BJ (cell line): ENCODE data around the gene RNLS. TPM values are rescaled to one million over a fixed set of nuclear protein-coding genes. Genes with fewer than 3 reads are reported as not detected.
A peak's percentile ranks its signal among the peaks of the same experiment; 100 is the strongest.

Experiments
- CTCF ChIA-PET: fragments of 350-600 bp; formaldehyde crosslinking; extraction: SDS; loops from one replicate; lab custom pipeline; 2021; ENCODE audit warnings: antibody characterized with exemption, inconsistent platforms; lab: Yijun Ruan, JAX
- POLR2A ChIA-PET: fragments of 300-600 bp; sonication (Branson Sonifier 250); formaldehyde crosslinking; extraction: SDS; loops from one replicate; lab custom pipeline; 2021; ENCODE audit warnings: antibody characterized with exemption; lab: Charles Lee
- DNase-seq: peaks from one replicate; pipeline ENCODE4 v3.0.0-alpha.2; 2011; ENCODE audit warnings: low read depth
- H3K27me3 ChIP-seq: 2 replicates; pipeline ENCODE4 v1.6.0; 2011; ENCODE audit warnings: low read length; ENCODE audit not compliant: control insufficient read depth, insufficient read depth
- H3K36me3 ChIP-seq: 2 replicates; pipeline ENCODE4 v1.5.1; 2011; ENCODE audit warnings: low read length; ENCODE audit not compliant: control insufficient read depth, insufficient read depth
- H3K4me3 ChIP-seq: 2 replicates; pipeline ENCODE4 v1.5.1; 2011; ENCODE audit warnings: low read depth, mild to moderate bottlenecking, control low read depth, low read length
- polyA plus RNA-seq: library from polyadenylated mRNA; depleted of rRNA; stranded (reverse); fragments of >200 nt; gene quantifications from 2 replicates; pipeline ENCODE4 v1.2.3, GENCODE V29; 2011
- TF ChIP-seq, protein P1 (sequence below): IDR thresholded peaks from 2 replicates; pipeline ENCODE4 v1.5.1; 2011; ENCODE audit warnings: low read depth, mild to moderate bottlenecking, control low read depth, inconsistent platforms, low read length, moderate library complexity; ENCODE audit not compliant: insufficient read depth

Gene RNLS
- polyA plus RNA-seq, 1 experiment = 11.8 TPM

DNA sequence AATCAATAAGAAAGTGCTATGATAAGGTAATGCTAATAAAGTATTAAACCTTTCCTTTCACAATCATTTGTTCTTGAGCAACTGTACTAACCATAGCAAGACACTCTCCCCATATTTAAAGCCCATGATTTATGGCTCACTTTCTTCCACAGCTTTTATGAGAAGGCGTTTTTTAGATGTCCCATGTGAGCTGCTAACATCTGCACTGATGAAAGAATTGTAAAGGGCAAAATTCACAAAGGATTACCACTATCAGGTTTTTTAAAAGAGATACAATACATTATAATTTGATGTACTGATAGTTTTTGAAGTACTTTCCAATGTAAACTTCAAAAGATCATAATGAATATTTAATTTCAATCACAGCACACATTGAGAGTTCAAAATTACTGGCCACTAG lies 75.7 kb downstream of the RNLS start:
- Histone ChIP-seq H3K36me3 (no peaks in the 10 kb centered on the region), H3K27me3 (no peaks in the 10 kb centered on the region), H3K4me3 (no peak overlapping the region)
- no peak for DNase-seq
- CTCF ChIA-PET = interaction anchor here (0.7 to 1.0 kb wide), 2 partner anchors 21 to 43 kb away, joined by 3 read pairs; no protein-coding TSS in a partner anchor
- TF ChIP-seq, protein P1, sequence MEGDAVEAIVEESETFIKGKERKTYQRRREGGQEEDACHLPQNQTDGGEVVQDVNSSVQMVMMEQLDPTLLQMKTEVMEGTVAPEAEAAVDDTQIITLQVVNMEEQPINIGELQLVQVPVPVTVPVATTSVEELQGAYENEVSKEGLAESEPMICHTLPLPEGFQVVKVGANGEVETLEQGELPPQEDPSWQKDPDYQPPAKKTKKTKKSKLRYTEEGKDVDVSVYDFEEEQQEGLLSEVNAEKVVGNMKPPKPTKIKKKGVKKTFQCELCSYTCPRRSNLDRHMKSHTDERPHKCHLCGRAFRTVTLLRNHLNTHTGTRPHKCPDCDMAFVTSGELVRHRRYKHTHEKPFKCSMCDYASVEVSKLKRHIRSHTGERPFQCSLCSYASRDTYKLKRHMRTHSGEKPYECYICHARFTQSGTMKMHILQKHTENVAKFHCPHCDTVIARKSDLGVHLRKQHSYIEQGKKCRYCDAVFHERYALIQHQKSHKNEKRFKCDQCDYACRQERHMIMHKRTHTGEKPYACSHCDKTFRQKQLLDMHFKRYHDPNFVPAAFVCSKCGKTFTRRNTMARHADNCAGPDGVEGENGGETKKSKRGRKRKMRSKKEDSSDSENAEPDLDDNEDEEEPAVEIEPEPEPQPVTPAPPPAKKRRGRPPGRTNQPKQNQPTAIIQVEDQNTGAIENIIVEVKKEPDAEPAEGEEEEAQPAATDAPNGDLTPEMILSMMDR = no peak
- POLR2A ChIA-PET = no interaction called here

DNA sequence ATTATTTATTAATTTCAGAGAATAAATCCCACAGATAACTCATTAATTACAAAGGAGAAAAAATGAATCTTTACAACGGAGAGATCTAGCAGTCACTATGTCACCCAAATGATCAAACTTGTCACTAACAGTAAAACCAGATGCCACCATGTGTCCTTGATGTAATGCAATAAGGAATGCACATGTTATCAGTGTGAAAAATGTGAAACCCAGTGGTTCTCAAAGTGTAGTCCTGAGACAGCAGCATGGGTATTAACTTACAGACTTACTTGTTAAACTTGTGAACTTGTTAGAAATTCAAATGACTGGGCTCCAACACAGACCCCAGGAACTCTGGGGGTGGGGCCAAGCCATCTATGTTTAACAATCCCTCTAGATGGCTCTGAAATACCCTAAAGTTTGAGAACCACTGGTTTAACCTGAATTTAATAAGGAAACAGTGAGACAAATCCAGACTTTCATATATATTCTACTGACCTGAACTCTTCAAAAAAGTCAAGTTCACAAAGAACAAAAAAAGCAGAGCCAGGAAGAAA lies 77.4 kb downstream of the RNLS start:
- DNase-seq = no peak
- Histone ChIP-seq H3K4me3 (no peak overlapping the region), H3K27me3 (no peaks in the 10 kb centered on the region), H3K36me3 (no peaks in the 10 kb centered on the region)
- ChIA-PET CTCF (no interaction called here), POLR2A (no interaction called here)
- TF ChIP-seq, protein P1 = no peak

DNA sequence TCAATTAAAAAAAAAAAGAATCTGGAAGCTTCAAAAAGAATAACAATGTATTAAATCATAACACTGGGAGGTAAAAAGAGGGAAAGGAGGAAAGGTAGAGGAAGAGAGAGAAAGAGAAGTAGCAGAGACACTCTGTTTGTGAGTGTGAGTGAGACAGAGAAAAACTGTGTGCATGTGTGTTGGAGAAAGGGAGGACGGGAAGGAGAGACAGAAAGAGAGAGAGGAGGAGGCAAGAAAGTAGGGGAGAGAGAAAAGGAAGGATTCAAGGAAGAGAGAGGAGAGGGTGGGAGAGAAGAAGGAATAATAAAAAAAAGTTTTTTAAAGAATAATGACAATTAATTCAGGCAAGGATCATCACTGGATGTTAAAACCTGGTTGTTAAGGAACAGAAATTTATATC lies 77.9 kb downstream of the RNLS start:
- DNase-seq = no peak
- ChIA-PET CTCF (no interaction called here), POLR2A (no interaction called here)
- TF ChIP-seq, protein P1 = no peak
- Histone ChIP-seq H3K36me3 (no peaks in the 10 kb centered on the region), H3K27me3 (no peaks in the 10 kb centered on the region), H3K4me3 (no peak overlapping the region)

DNA sequence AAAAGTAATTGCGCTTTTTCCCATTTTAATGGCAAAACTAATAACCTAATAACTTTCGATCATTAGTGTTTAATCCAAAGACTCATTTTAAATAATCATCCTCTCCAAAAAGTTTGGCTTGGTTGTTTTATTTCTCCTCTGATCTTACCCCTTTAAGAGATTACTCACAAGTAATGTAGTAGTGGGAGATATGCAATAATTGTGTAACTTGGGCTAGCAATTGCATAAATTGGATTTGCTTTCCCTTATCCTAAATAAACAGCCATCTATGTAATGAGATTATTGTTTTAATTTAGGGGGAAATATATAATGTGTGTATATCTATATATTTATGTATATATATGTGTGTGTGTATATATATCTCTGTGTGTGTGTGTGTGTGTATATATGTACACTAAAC lies 82.5 kb downstream of the RNLS start:
- no peak overlapping the region for H3K4me3 ChIP-seq
- no peaks in the 10 kb centered on the region for H3K36me3 ChIP-seq
- ChIA-PET POLR2A (no interaction called here), CTCF (interaction anchor here (1.1 kb wide), 1 partner anchor 19 kb away, joined by 3 read pairs; no protein-coding TSS in a partner anchor)
- TF ChIP-seq, protein P1 = no peak
- H3K27me3 ChIP-seq = no peaks in the 10 kb centered on the region
- no peak for DNase-seq

DNA sequence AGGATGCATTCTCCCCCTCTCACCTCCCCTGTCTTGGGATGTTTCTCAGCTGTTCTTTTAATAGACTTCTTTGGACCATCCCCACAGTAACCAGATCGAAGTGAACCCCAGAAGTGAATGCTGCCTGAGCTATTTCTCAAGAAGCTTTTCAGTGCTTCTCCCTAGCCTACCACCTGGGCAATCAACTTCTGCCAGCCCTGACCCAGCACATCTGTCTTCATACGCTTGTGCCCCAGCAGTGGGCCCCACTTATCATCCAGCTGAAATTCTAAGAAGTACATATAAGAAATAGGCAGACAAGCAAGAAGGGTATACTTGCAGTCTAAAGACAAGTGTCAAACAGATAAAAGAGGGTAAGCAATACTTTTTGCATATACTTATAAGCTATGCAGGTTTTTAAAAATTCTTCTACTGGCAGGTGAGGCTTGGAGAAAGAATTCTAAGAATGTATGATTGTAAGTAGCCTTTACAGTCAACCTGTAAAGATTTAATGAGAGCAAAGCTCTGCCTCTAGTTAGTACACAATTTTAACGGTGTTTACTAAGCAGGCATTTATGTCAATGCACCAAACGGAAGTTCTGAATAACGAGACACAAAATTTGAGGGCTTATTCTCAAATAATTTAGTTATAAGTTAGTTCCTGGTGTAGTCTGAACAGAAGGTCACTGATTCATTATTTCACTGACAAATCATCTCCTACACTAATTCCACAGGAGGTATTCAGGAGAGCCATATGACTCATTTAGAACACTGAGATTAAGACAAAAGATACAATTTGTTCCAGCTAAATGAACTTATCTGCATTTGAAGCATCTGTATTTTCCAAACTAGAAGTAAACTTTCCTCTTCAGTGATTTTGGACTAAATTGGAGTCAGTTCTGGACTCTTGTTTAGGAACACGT lies 83.3 kb downstream of the RNLS start:
- TF ChIP-seq, protein P1 = no peak
- CTCF ChIA-PET = interaction anchor here (1.1 to 1.3 kb wide), 2 partner anchors 9 to 18 kb away, joined by 3 to 7 read pairs; no protein-coding TSS in a partner anchor
- Histone ChIP-seq H3K4me3 (no peak overlapping the region), H3K36me3 (no peaks in the 10 kb centered on the region), H3K27me3 (no peaks in the 10 kb centered on the region)
- peak; percentile 19 for DNase-seq
- POLR2A ChIA-PET = interaction anchor here (0.5 kb wide), 1 partner anchor 232 kb away, joined by 4 read pairs; no protein-coding TSS in a partner anchor
